ENCODE measurements around the gene VWC2. TPM values are rescaled to one million over a fixed set of nuclear protein-coding genes. Genes with fewer than 3 reads are reported as not detected.

The VWC2 gene
- total RNA-seq, 1 donor from 2014 or later: not detected

DNA sequence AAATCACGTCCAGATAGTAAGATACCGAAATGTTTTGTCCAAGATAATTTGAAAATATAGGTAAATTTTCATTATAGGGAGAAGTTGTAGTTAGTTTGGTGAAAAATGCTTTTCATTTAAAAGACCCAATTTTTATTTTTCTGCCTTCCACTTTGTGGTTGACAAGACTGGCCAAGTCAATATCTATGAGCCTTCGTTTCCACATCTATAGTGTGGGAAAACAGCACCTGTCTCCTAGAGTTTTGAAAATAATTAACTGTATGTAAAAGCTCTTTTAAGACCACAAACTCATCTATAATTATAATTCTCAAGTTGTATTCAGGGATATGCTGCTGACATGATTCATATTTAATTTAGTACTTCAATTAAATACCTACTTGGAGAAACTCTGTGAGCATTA is 102.8 kb downstream of the VWC2 start:
- intact Hi-C loops (cut with micrococcal nuclease): no loop called here
- CTCF ChIA-PET: no interaction called here
- Mint-ChIP-seq H3K27ac (no peak overlapping the region), H3K9me3 (no peaks in the 10 kb centered on the region), H3K4me1 (no peaks in the 10 kb centered on the region), H3K27me3 (no peaks in the 10 kb centered on the region), H3K36me3 (ENCODE audit: low read depth) (no peaks in the 10 kb centered on the region), H3K4me3 (no peak overlapping the region)
- POLR2A ChIA-PET: no interaction called here
- TF ChIP-seq, protein P1, sequence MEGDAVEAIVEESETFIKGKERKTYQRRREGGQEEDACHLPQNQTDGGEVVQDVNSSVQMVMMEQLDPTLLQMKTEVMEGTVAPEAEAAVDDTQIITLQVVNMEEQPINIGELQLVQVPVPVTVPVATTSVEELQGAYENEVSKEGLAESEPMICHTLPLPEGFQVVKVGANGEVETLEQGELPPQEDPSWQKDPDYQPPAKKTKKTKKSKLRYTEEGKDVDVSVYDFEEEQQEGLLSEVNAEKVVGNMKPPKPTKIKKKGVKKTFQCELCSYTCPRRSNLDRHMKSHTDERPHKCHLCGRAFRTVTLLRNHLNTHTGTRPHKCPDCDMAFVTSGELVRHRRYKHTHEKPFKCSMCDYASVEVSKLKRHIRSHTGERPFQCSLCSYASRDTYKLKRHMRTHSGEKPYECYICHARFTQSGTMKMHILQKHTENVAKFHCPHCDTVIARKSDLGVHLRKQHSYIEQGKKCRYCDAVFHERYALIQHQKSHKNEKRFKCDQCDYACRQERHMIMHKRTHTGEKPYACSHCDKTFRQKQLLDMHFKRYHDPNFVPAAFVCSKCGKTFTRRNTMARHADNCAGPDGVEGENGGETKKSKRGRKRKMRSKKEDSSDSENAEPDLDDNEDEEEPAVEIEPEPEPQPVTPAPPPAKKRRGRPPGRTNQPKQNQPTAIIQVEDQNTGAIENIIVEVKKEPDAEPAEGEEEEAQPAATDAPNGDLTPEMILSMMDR (IDR thresholded peaks at IDR 0.05): no peak
- no peak for ATAC-seq (ENCODE audit: low read depth)
- no peak for DNase-seq

DNA sequence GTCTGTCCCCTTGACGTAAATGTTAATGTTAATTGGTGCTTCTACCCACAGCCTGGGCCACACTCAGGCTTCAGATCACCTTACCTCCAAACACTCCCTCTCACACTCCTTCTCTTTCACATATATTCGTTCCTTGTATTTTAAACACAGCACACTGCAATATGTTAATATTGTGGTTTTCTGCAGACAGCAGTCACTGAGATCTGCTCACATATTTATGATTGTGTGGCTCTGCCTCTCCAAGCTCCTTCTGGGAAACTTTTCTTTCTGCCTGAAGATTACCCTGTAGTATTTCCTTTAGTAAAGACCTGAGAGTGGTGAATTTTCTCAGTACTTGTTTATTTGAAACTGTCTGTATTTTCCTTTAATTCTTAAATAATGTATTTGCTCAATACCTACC is 104.7 kb downstream of the VWC2 start:
- Mint-ChIP-seq H3K4me1 (no peaks in the 10 kb centered on the region), H3K27ac (no peak overlapping the region), H3K9me3 (no peaks in the 10 kb centered on the region), H3K36me3 (ENCODE audit: low read depth) (no peaks in the 10 kb centered on the region), H3K27me3 (no peaks in the 10 kb centered on the region), H3K4me3 (no peak overlapping the region)
- ChIA-PET CTCF (no interaction called here), POLR2A (no interaction called here)
- no peak for ATAC-seq (ENCODE audit: low read depth)
- intact Hi-C loops (cut with micrococcal nuclease): no loop called here
- no peak for DNase-seq
- TF ChIP-seq, protein P1 (IDR thresholded peaks at IDR 0.05): no peak

DNA sequence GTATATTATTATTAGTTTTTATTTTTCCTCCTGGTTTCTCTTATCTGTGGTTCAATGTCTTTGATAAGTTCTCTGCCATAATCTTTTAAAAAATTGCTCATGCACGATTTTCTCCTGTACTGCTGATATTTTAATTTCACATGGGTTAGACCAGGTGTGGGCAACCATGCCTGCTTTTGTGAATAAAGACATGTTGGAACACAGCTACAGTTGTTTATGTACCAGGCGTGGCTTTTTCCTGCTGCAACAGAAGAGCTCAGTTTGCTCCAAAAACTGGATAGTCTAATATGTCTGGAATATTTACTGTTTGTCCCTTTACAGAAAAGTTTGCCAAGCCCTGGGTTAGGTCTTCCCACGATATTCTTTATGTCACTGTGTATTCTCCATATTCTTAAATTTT is 105.2 kb downstream of the VWC2 start:
- Mint-ChIP-seq H3K4me1 (no peaks in the 10 kb centered on the region), H3K4me3 (no peak overlapping the region), H3K27me3 (peaks cover 3% of the 10 kb centered on the region), H3K36me3 (ENCODE audit: low read depth) (no peaks in the 10 kb centered on the region), H3K9me3 (no peaks in the 10 kb centered on the region), H3K27ac (no peak overlapping the region)
- TF ChIP-seq, protein P1 (IDR thresholded peaks at IDR 0.05): no peak
- intact Hi-C loops (cut with micrococcal nuclease): no loop called here
- CTCF ChIA-PET: no interaction called here
- DNase-seq (no peak), ATAC-seq (ENCODE audit: low read depth) (no peak)
- POLR2A ChIA-PET: no interaction called here

DNA sequence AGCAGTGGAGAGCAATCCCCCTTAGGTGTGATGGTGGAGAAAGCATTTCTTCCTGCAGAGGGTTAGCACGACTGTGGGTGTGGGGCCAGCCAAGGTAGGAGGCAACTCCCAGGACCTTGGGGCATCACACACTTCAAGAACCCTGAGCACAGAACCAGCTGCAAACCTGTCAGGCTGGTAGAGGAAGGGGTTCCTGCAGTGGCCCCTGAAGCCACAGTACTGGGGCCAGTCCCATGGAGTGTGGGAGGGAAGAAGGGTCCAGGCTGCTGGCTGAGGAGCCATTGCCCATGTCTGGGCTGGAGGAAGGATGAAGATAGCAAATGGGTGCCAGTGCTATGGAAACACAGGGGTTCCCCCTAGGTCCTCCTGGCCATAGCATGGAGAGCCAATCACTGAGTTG is 110.5 kb downstream of the VWC2 start:
- Mint-ChIP-seq H3K36me3 (ENCODE audit: low read depth) (no peaks in the 10 kb centered on the region), H3K27ac (no peak overlapping the region), H3K4me1 (no peaks in the 10 kb centered on the region), H3K9me3 (no peaks in the 10 kb centered on the region), H3K27me3 (peaks cover 4% of the 10 kb centered on the region), H3K4me3 (no peak overlapping the region)
- ATAC-seq (ENCODE audit: low read depth): no peak
- POLR2A ChIA-PET: no interaction called here
- CTCF ChIA-PET: no interaction called here
- TF ChIP-seq, protein P1 (IDR thresholded peaks at IDR 0.05): no peak
- intact Hi-C loops (cut with micrococcal nuclease): no loop called here
- no peak for DNase-seq

DNA sequence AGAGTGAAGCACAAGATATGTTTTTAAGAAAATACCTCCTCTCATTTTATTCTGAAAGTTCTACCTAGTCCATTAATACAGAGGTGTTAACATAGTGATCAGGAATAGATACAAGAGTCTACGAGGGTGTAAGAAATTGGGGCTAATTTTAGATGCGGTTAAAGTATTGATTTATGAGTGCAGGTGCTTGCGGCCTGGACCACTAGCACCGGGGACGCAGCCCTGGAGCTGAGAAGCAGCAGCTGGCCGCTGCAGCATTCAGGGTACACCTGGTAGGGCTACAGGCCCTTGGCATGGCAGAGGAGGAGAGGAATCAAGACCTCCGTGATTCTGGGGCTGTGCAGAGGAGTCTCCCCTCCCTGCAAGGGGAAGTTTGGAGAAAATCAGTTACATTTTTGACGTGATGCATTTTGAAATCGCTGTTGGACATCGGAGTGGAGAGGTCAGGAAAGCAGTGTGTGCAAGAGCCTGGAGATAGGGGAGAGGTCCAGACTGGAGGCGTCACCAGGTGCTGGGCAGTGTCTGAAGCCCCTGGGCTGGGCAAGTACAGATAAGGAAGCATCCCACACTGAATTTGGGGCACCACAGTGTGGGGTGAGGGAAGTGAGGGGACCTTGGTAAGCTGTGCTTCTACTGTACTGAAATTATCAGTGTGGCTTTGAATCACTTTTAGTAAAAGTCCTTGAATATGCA is 112.3 kb downstream of the VWC2 start:
- Mint-ChIP-seq H3K27ac (no peak overlapping the region), H3K4me1 (no peaks in the 10 kb centered on the region), H3K27me3 (peaks cover 4% of the 10 kb centered on the region), H3K9me3 (no peaks in the 10 kb centered on the region), H3K4me3 (no peak overlapping the region), H3K36me3 (ENCODE audit: low read depth) (no peaks in the 10 kb centered on the region)
- TF ChIP-seq, protein P1 (IDR thresholded peaks at IDR 0.05): no peak
- ATAC-seq (ENCODE audit: low read depth): no peak
- intact Hi-C loops (cut with micrococcal nuclease): no loop called here
- DNase-seq: no peak
- ChIA-PET CTCF (no interaction called here), POLR2A (no interaction called here)
